ENCODE measurements around the gene PTPRG.

The PTPRG gene

GRCh38 chr3:61876797-61877196 lies 315.4 kb downstream of the PTPRG start:
- no peak for DNase-seq

GRCh38 chr3:61877359-61878138 lies 316.2 kb downstream of the PTPRG start:
- no peak for DNase-seq

GRCh38 chr3:61882253-61882652 lies 320.9 kb downstream of the PTPRG start:
- no peak for DNase-seq

- no peak for DNase-seq
Measured at GRCh38 chr3:61884794-61885193, 323.4 kb downstream of the PTPRG start.

- DNase-seq = no peak
Measured at GRCh38 chr3:61885414-61885813, 324.0 kb downstream of the PTPRG start.

GRCh38 chr3:61887206-61887605 lies 325.8 kb downstream of the PTPRG start:
- DNase-seq = no peak

GRCh38 chr3:61889259-61889658 lies 327.9 kb downstream of the PTPRG start:
- DNase-seq = no peak

- DNase-seq = no peak
Measured at GRCh38 chr3:61890167-61890566, 328.8 kb downstream of the PTPRG start.

GRCh38 chr3:61890586-61890985 lies 329.2 kb downstream of the PTPRG start:
- no peak for DNase-seq

- no peak for DNase-seq
Measured at GRCh38 chr3:61892891-61893290, 331.5 kb downstream of the PTPRG start.

GRCh38 chr3:61893840-61894566 lies 332.6 kb downstream of the PTPRG start:
- DNase-seq = no peak

GRCh38 chr3:61894988-61895935 lies 333.9 kb downstream of the PTPRG start:
- DNase-seq = no peak

GRCh38 chr3:61896251-61896650 lies 334.9 kb downstream of the PTPRG start:
- no peak for DNase-seq

- DNase-seq = no peak
Measured at GRCh38 chr3:61897848-61898247, 336.5 kb downstream of the PTPRG start.

- no peak for DNase-seq
Measured at GRCh38 chr3:61899700-61900462, 338.5 kb downstream of the PTPRG start.

- no peak for DNase-seq
Measured at GRCh38 chr3:61901496-61901895, 340.1 kb downstream of the PTPRG start.

- DNase-seq = no peak
Measured at GRCh38 chr3:61901986-61902385, 340.6 kb downstream of the PTPRG start.

GRCh38 chr3:61903074-61903473 lies 341.7 kb downstream of the PTPRG start:
- no peak for DNase-seq

- DNase-seq = no peak
Measured at GRCh38 chr3:61903931-61904657, 342.7 kb downstream of the PTPRG start.

GRCh38 chr3:61907210-61907795 lies 345.9 kb downstream of the PTPRG start:
- no peak for DNase-seq

GRCh38 chr3:61908382-61908781 lies 347.0 kb downstream of the PTPRG start:
- no peak for DNase-seq
